Body of pancreas (tissue), 4 donors: ENCODE results near the gene HAO1.

ENCODE experiments used
- CTCF ChIP-seq, 7 experiments: fragments of 450-650 bp in 4 of 7; fragments of 200-600 bp in 3 of 7; sonication (generic) in 3 of 7; IDR thresholded peaks; one replicate each; pipeline ENCODE4 v1.5.1; 2016 to 2019; ENCODE audit warnings: antibody characterized with exemption in 7 of 7
- POLR2A ChIP-seq, 3 donors: fragments of 450-650 bp; IDR thresholded peaks; one replicate each; pipeline ENCODE4 v1.6.1; 2016; ENCODE audit warnings: antibody characterized with exemption in 3 of 3, mild to moderate bottlenecking in 2 of 3

GRCh38 chr20:7981374-7981773, 41.1 kb upstream of the HAO1 start:
- TF ChIP-seq CTCF (IDR thresholded peaks at IDR 0.05): no peak
- TF ChIP-seq POLR2A (IDR thresholded peaks at IDR 0.05): no peak
